ENCODE measurements around the gene CPOX.

- TF ChIP-seq CTCF (IDR thresholded peaks at IDR 0.05 in 4 of 5, conservative IDR thresholded peaks at IDR 0.05 in 1 of 5) (no peak), POLR2A (IDR thresholded peaks at IDR 0.05) (no peak)
Measured at GRCh38 chr3:98603580-98603979, 10.2 kb upstream of the CPOX start.

Measured in gastrocnemius medialis (tissue), 4 donors.